Fibroblast of the aortic adventitia (primary cell): ENCODE results near the gene MYCN. TPM values are rescaled to one million over a fixed set of nuclear protein-coding genes. Genes with fewer than 3 reads are reported as not detected.

ENCODE experiments used
- DNase-seq: peaks from one replicate; pipeline ENCODE4 v3.0.0-alpha.2; 2010; ENCODE audit warnings: low read depth
- H3K4me3 ChIP-seq: 2 replicates; pipeline ENCODE4 v1.5.1; 2011; ENCODE audit warnings: low read depth, mild to moderate bottlenecking, control low read depth, low read length, moderate library complexity
- CTCF ChIP-seq: IDR thresholded peaks from 2 replicates; pipeline ENCODE4 v1.5.1; 2011; ENCODE audit warnings: mild to moderate bottlenecking, low read length, control low read depth, inconsistent platforms; ENCODE audit not compliant: insufficient read depth
- small RNA-seq: library from RNA; depleted of rRNA; stranded (forward); fragments of <200 nt; gene quantifications from one replicate; pipeline ENCODE3, GENCODE V24; 2012
- total RNA-seq: library from RNA; depleted of rRNA; stranded (reverse); fragments of >200 nt; gene quantifications from 2 replicates; pipeline ENCODE4 v1.2.3, GENCODE V29; 2012; ENCODE audit warnings: low replicate concordance

The MYCN gene
- total RNA-seq, 1 donor: not detected

- DNase-seq: no peak
- no peak for TF ChIP-seq CTCF
- H3K4me3 ChIP-seq: no peak overlapping the region
Observed at GRCh38 chr2:15993666-15994065, 53.3 kb downstream of the MYCN start.

GRCh38 chr2:15995603-15996002 is 55.3 kb downstream of the MYCN start:
- TF ChIP-seq CTCF: no peak
- no peak for DNase-seq
- H3K4me3 ChIP-seq: no peak overlapping the region

Small RNAs within 50 kb of the gene (small RNA-seq; reads per million reads assigned to genes)
- gene RF01210: not detected
- gene RN7SL104P: 0.19 reads per million
